HEK293T (cell line): ENCODE data around the gene KIF13A.

Experiments
- CTCF ChIA-PET: fragments of 350-600 bp; formaldehyde crosslinking; extraction: SDS; loops from one replicate; lab custom pipeline; 2021; ENCODE audit warnings: antibody characterized with exemption, inconsistent platforms; lab: Yijun Ruan, JAX
- POLR2A ChIA-PET: fragments of 350-600 bp; formaldehyde crosslinking; extraction: SDS; loops from one replicate; lab custom pipeline; 2020; ENCODE audit warnings: antibody characterized with exemption, inconsistent platforms; lab: Yijun Ruan, JAX
- DNase-seq: peaks from one replicate; pipeline ENCODE4 v3.0.0; 2012; ENCODE audit warnings: mixed read lengths; ENCODE audit errors: extremely low spot score
- ARNT ChIP-seq: fragments of 450-650 bp; IDR thresholded peaks from 2 replicates; pipeline ENCODE4 v1.6.1; 2017; ENCODE audit warnings: mild to moderate bottlenecking
- BHLHE40 ChIP-seq: fragments of 450-650 bp; IDR thresholded peaks from 2 replicates; pipeline ENCODE4 v1.6.1; 2016; ENCODE audit warnings: mild to moderate bottlenecking, moderate library complexity, borderline replicate concordance
- CTBP1 ChIP-seq: fragments of 450-650 bp; IDR thresholded peaks from 2 replicates; pipeline ENCODE4 v1.6.1; 2016; ENCODE audit warnings: borderline replicate concordance
- ELF4 ChIP-seq: fragments of 450-650 bp; IDR thresholded peaks from 2 replicates; pipeline ENCODE4 v1.6.1; 2017; ENCODE audit warnings: antibody characterized with exemption
- FOXA1 ChIP-seq: fragments of 450-650 bp; IDR thresholded peaks from 2 replicates; pipeline ENCODE4 v1.6.1; 2016; ENCODE audit warnings: mild to moderate bottlenecking
- FOXK2 ChIP-seq: fragments of 450-650 bp; IDR thresholded peaks from 2 replicates; pipeline ENCODE4 v1.6.1; 2016; ENCODE audit warnings: mild to moderate bottlenecking
- FOXM1 ChIP-seq: fragments of 450-650 bp; IDR thresholded peaks from 2 replicates; pipeline ENCODE4 v1.6.1; 2017; ENCODE audit warnings: mild to moderate bottlenecking, borderline replicate concordance
- HDGF ChIP-seq: fragments of 450-650 bp; IDR thresholded peaks from 2 replicates; pipeline ENCODE4 v1.6.1; 2017; ENCODE audit warnings: antibody characterized with exemption, borderline replicate concordance
- L3MBTL2 ChIP-seq: fragments of 450-650 bp; conservative IDR thresholded peaks from 2 replicates; pipeline ENCODE4 v1.6.1; 2016; ENCODE audit warnings: mild to moderate bottlenecking
- LEF1 ChIP-seq: fragments of 450-650 bp; IDR thresholded peaks from 2 replicates; pipeline ENCODE4 v1.6.1; 2017; ENCODE audit warnings: mild to moderate bottlenecking, borderline replicate concordance
- NFRKB ChIP-seq: fragments of 450-650 bp; IDR thresholded peaks from 2 replicates; pipeline ENCODE4 v1.6.1; 2016; ENCODE audit warnings: mild to moderate bottlenecking, moderate library complexity
- PKNOX1 ChIP-seq: fragments of 450-650 bp; IDR thresholded peaks from 2 replicates; pipeline ENCODE4 v1.6.1; 2016
- SP1 ChIP-seq: fragments of 450-650 bp; IDR thresholded peaks from 2 replicates; pipeline ENCODE4 v1.6.1; 2017
- SUZ12 ChIP-seq: fragments of 450-650 bp; IDR thresholded peaks from 2 replicates; pipeline ENCODE4 v1.6.1; 2016; ENCODE audit warnings: mild to moderate bottlenecking
- TARDBP ChIP-seq: fragments of 450-650 bp; IDR thresholded peaks from 2 replicates; pipeline ENCODE4 v1.6.1; 2016
- ZNF384 ChIP-seq: fragments of 450-650 bp; IDR thresholded peaks from 2 replicates; pipeline ENCODE4 v1.6.1; 2016

The KIF13A gene

GRCh38 chr6:17878734-17879133 is 108.7 kb downstream of the KIF13A start:
- no peak for TF ChIP-seq HDGF
- TF ChIP-seq SUZ12, result no peak
- TF ChIP-seq TARDBP, result no peak
- no peak for TF ChIP-seq CTBP1
- TF ChIP-seq FOXA1, result no peak
- TF ChIP-seq LEF1, result no peak
- TF ChIP-seq ZNF384, result no peak
- no peak for TF ChIP-seq FOXK2
- TF ChIP-seq FOXM1, result no peak
- TF ChIP-seq ARNT, result no peak
- no peak for TF ChIP-seq BHLHE40
- TF ChIP-seq L3MBTL2, result no peak
- no peak for TF ChIP-seq ELF4
- TF ChIP-seq PKNOX1, result no peak
- TF ChIP-seq SP1, result no peak
- POLR2A ChIA-PET, result interaction anchor here (0.9 kb wide), 1 partner anchor 14 kb away, joined by 3 read pairs; no protein-coding TSS in a partner anchor
- CTCF ChIA-PET, result no interaction called here
- DNase-seq, result no peak

- CTCF ChIA-PET, result no interaction called here
- TF ChIP-seq FOXM1 (no peak), PKNOX1 (no peak)
- POLR2A ChIA-PET, result no interaction called here
- DNase-seq, result no peak
Measured at GRCh38 chr6:17877895-17878440, 109.5 kb downstream of the KIF13A start.

GRCh38 chr6:17877196-17877894 is 110.1 kb downstream of the KIF13A start:
- ChIA-PET CTCF (no interaction called here), POLR2A (no interaction called here)
- no peak for TF ChIP-seq FOXK2
- TF ChIP-seq SUZ12, result no peak
- no peak for TF ChIP-seq LEF1
- no peak for TF ChIP-seq L3MBTL2
- no peak for TF ChIP-seq TARDBP
- no peak for TF ChIP-seq BHLHE40
- TF ChIP-seq CTBP1, result no peak
- TF ChIP-seq ELF4, result no peak
- DNase-seq, result no peak

- no peak for DNase-seq
- POLR2A ChIA-PET, result no interaction called here
- CTCF ChIA-PET, result no interaction called here
- TF ChIP-seq FOXA1 (no peak), L3MBTL2 (no peak), FOXK2 (no peak)
Measured at GRCh38 chr6:17874753-17875152, 112.7 kb downstream of the KIF13A start.

- POLR2A ChIA-PET, result no interaction called here
- no peak for TF ChIP-seq FOXA1
- TF ChIP-seq PKNOX1, result peak; percentile 58
- TF ChIP-seq ARNT, result no peak
- no peak for TF ChIP-seq CTBP1
- no peak for TF ChIP-seq NFRKB
- TF ChIP-seq BHLHE40, result no peak
- CTCF ChIA-PET, result no interaction called here
- DNase-seq, result no peak
Measured at GRCh38 chr6:17872908-17873307, 114.5 kb downstream of the KIF13A start.

GRCh38 chr6:17871836-17872235 is 115.6 kb downstream of the KIF13A start:
- ChIA-PET POLR2A (no interaction called here), CTCF (no interaction called here)
- TF ChIP-seq FOXM1 (no peak), SUZ12 (no peak), NFRKB (no peak), PKNOX1 (no peak), ARNT (no peak), BHLHE40 (no peak), L3MBTL2 (no peak)
- no peak for DNase-seq

- TF ChIP-seq FOXA1, result no peak
- TF ChIP-seq CTBP1, result no peak
- TF ChIP-seq PKNOX1, result no peak
- no peak for TF ChIP-seq LEF1
- TF ChIP-seq HDGF, result no peak
- TF ChIP-seq ARNT, result no peak
- TF ChIP-seq FOXK2, result no peak
- no peak for TF ChIP-seq ELF4
- no peak for TF ChIP-seq TARDBP
- TF ChIP-seq FOXM1, result no peak
- DNase-seq, result no peak
- CTCF ChIA-PET, result no interaction called here
- POLR2A ChIA-PET, result no interaction called here
Measured at GRCh38 chr6:17871189-17871519, 116.3 kb downstream of the KIF13A start.
